ENCODE measurements around the gene LRRC46. TPM values are rescaled to one million over a fixed set of nuclear protein-coding genes. Genes with fewer than 3 reads are reported as not detected.

The LRRC46 gene
- total RNA-seq, 3 donors from 2014 or later (not counting 1 experiment from before 2014, with no cell fraction given), result 1.7 to 3.1 (median 2.7) TPM

GRCh38 chr17:47855737-47856136, 24.3 kb downstream of the LRRC46 start:
- DNase-seq (no peak), ATAC-seq (no peak)
- Histone ChIP-seq H3K9me3 (ENCODE audit: control insufficient read depth, insufficient read depth, low read length) (no peaks in the 10 kb centered on the region), H3K36me3 (ENCODE audit: control insufficient read depth, insufficient read depth, low read length) (no peaks in the 10 kb centered on the region), H3K4me3 (ENCODE audit: low read length) (no peak overlapping the region), H3K27ac (ENCODE audit: low read length) (no peak overlapping the region), H3K4me1 (ENCODE audit: control insufficient read depth, insufficient read depth, low read length) (peaks cover 14% of the 10 kb centered on the region), H3K27me3 (ENCODE audit: control insufficient read depth, insufficient read depth, low read length) (peaks cover 25% of the 10 kb centered on the region)
- no peaks in the 10 kb centered on the region for H3K36me3 Mint-ChIP-seq
- TF ChIP-seq CTCF (IDR thresholded peaks at IDR 0.05), result no peak
- H3K27me3 Mint-ChIP-seq (ENCODE audit: low read depth in 2 of 2), result peaks cover 68 to 78% of the 10 kb centered on the region in 2 donors
- H3K27ac Mint-ChIP-seq, result no peak overlapping the region
- no peak overlapping the region for H3K4me3 Mint-ChIP-seq
- H3K4me1 Mint-ChIP-seq, result peaks cover 10 to 12% of the 10 kb centered on the region in 2 donors
- intact Hi-C loops (cut with micrococcal nuclease), result no loop called here
- no peaks in the 10 kb centered on the region for H3K9me3 Mint-ChIP-seq
- 72% methylated on average over 3 of the region's 3 CpGs for WGBS (ENCODE audit: insufficient coverage)

GRCh38 chr17:47856830-47857229, 25.4 kb downstream of the LRRC46 start:
- Mint-ChIP-seq H3K4me1 (peaks cover 8% of the 10 kb centered on the region in 2 donors), H3K27me3 (ENCODE audit: low read depth in 2 of 2) (peaks cover 65 to 76% of the 10 kb centered on the region in 2 donors), H3K27ac (no peak overlapping the region), H3K9me3 (no peaks in the 10 kb centered on the region), H3K4me3 (no peak overlapping the region), H3K36me3 (no peaks in the 10 kb centered on the region)
- peaks cover 6% of the 10 kb centered on the region for H3K4me1 ChIP-seq (ENCODE audit: control insufficient read depth, insufficient read depth, low read length)
- H3K4me3 ChIP-seq (ENCODE audit: low read length), result no peak overlapping the region
- no peak overlapping the region for H3K27ac ChIP-seq (ENCODE audit: low read length)
- no peaks in the 10 kb centered on the region for H3K9me3 ChIP-seq (ENCODE audit: control insufficient read depth, insufficient read depth, low read length)
- DNase-seq (no peak), ATAC-seq (no peak)
- intact Hi-C loops (cut with micrococcal nuclease), result no loop called here
- no peaks in the 10 kb centered on the region for H3K36me3 ChIP-seq (ENCODE audit: control insufficient read depth, insufficient read depth, low read length)
- no peak for TF ChIP-seq CTCF (IDR thresholded peaks at IDR 0.05)
- H3K27me3 ChIP-seq (ENCODE audit: control insufficient read depth, insufficient read depth, low read length), result peaks cover 20% of the 10 kb centered on the region

GRCh38 chr17:47857551-47858455, 26.3 kb downstream of the LRRC46 start:
- no peaks in the 10 kb centered on the region for H3K4me1 Mint-ChIP-seq
- no peak for ATAC-seq
- 61% methylated on average over 16 of the region's 16 CpGs for WGBS (ENCODE audit: insufficient coverage)
- intact Hi-C loops (cut with micrococcal nuclease), result no loop called here
- no peak for TF ChIP-seq CTCF (IDR thresholded peaks at IDR 0.05)
- H3K36me3 ChIP-seq (ENCODE audit: control insufficient read depth, insufficient read depth, low read length), result no peaks in the 10 kb centered on the region
- no peak overlapping the region for H3K4me3 ChIP-seq (ENCODE audit: low read length)
- no peak overlapping the region for H3K4me3 Mint-ChIP-seq
- no peaks in the 10 kb centered on the region for H3K9me3 Mint-ChIP-seq
- no peak overlapping the region for H3K27ac Mint-ChIP-seq
- no peak overlapping the region for H3K27ac ChIP-seq (ENCODE audit: low read length)
- no peaks in the 10 kb centered on the region for H3K4me1 ChIP-seq (ENCODE audit: control insufficient read depth, insufficient read depth, low read length)
- H3K9me3 ChIP-seq (ENCODE audit: control insufficient read depth, insufficient read depth, low read length), result no peaks in the 10 kb centered on the region
- H3K27me3 Mint-ChIP-seq (ENCODE audit: low read depth in 2 of 2), result peaks cover 56 to 67% of the 10 kb centered on the region in 2 donors
- no peaks in the 10 kb centered on the region for H3K36me3 Mint-ChIP-seq
- peaks cover 10% of the 10 kb centered on the region for H3K27me3 ChIP-seq (ENCODE audit: control insufficient read depth, insufficient read depth, low read length)
- DNase-seq, result no peak

Measured in natural killer cell (primary cell).